Hepatocyte (in vitro differentiated cells): Measurements from ENCODE around the gene RAMP3. TPM values are rescaled to one million over a fixed set of nuclear protein-coding genes. Genes with fewer than 3 reads are reported as not detected.

Experiments used
- DNase-seq: peaks from one replicate; pipeline ENCODE4 v3.0.0-alpha.2; 2016; ENCODE audit warnings: low spot score
- H2AFZ ChIP-seq: fragments of 200-600 bp; sonication (generic); 2 replicates; pipeline ENCODE4 v1.6.0; 2016; ENCODE audit warnings: antibody characterized with exemption, mild to moderate bottlenecking
- H3K27ac ChIP-seq: fragments of 200-600 bp; sonication (generic); 2 replicates; pipeline ENCODE4 v1.5.1; 2016; ENCODE audit warnings: mild to moderate bottlenecking
- H3K27me3 ChIP-seq: fragments of 200-600 bp; sonication (generic); 2 replicates; pipeline ENCODE4 v1.6.1; 2016
- H3K36me3 ChIP-seq: fragments of 200-600 bp; sonication (generic); replicated peaks from 2 replicates; pipeline ENCODE4 v1.5.1; 2016; ENCODE audit warnings: low read depth; ENCODE audit not compliant: insufficient read depth
- H3K4me1 ChIP-seq: fragments of 200-600 bp; sonication (generic); 2 replicates; pipeline ENCODE4 v1.5.1; 2016; ENCODE audit warnings: mild to moderate bottlenecking, moderate library complexity; ENCODE audit not compliant: insufficient read depth
- H3K4me2 ChIP-seq: fragments of 200-600 bp; sonication (generic); 2 replicates; pipeline ENCODE4 v1.6.0; 2016
- H3K4me3 ChIP-seq: fragments of 200-600 bp; sonication (generic); 2 replicates; pipeline ENCODE4 v1.5.1; 2016; ENCODE audit warnings: mild to moderate bottlenecking
- H3K79me2 ChIP-seq: fragments of 200-600 bp; sonication (generic); 2 replicates; pipeline ENCODE4 v1.6.0; 2017; ENCODE audit warnings: mild to moderate bottlenecking
- H3K9me2 ChIP-seq: fragments of 200-600 bp; sonication (generic); replicated peaks from 2 replicates; pipeline ENCODE4 v1.6.0; 2017; ENCODE audit warnings: mild to moderate bottlenecking; ENCODE audit not compliant: insufficient read depth
- H3K9me3 ChIP-seq: fragments of 200-600 bp; sonication (generic); 2 replicates; pipeline ENCODE4 v1.5.1; 2016; ENCODE audit warnings: low read depth, mild to moderate bottlenecking
- H4K20me1 ChIP-seq: fragments of 200-600 bp; sonication (generic); 2 replicates; pipeline ENCODE4 v1.6.0; 2016; ENCODE audit warnings: mild to moderate bottlenecking; ENCODE audit not compliant: insufficient read depth, poor library complexity, severe bottlenecking
- CTCF ChIP-seq: fragments of 200-600 bp; sonication (generic); IDR thresholded peaks from 2 replicates; pipeline ENCODE4 v1.5.1; 2016; ENCODE audit warnings: antibody characterized with exemption, mild to moderate bottlenecking; ENCODE audit not compliant: poor library complexity
- EZH2 ChIP-seq: fragments of 200-600 bp; sonication (generic); IDR thresholded peaks from 2 replicates; pipeline ENCODE4 v1.6.1; 2016; ENCODE audit warnings: antibody characterized with exemption, mild to moderate bottlenecking, borderline replicate concordance
- EZH2phosphoT487 ChIP-seq: fragments of 200-600 bp; sonication (generic); IDR thresholded peaks from one replicate; pipeline ENCODE4 v1.6.1; 2018; ENCODE audit warnings: antibody characterized with exemption, mild to moderate bottlenecking, low read depth, moderate library complexity; ENCODE audit not compliant: unreplicated experiment, severe bottlenecking
- WGBS: methylation state at CpG from one replicate; pipeline ENCODE4 v1.1.6; 2016; ENCODE audit warnings: low lambda C conversion rate; ENCODE audit errors: missing lambda C conversion rate; 5-methylcytosine and 5-hydroxymethylcytosine counted together
- polyA plus RNA-seq: library from polyadenylated mRNA; unstranded; fragments of >200 nt; fragmentation: Nextera tagmentation; extraction: Ambion mirVana; gene quantifications from 2 replicates; pipeline ENCODE4 v1.2.1, GENCODE V29; 2016
- total RNA-seq: library from RNA; depleted of rRNA; stranded (reverse); fragments of >200 nt; gene quantifications from 2 replicates; pipeline ENCODE4 v1.2.3, GENCODE V29; 2014

Gene RAMP3
- total and polyA plus RNA-seq, 2 experiments from 2014 or later: not detected

GRCh38 chr7:45188736-45189135 lies 31.1 kb downstream of the RAMP3 start:
- Histone ChIP-seq H3K4me2 (no peak overlapping the region), H3K4me1 (no peaks in the 10 kb centered on the region), H3K9me2 (no peaks in the 10 kb centered on the region), H3K27ac (no peak overlapping the region), H2AFZ (no peak overlapping the region), H3K27me3 (no peaks in the 10 kb centered on the region), H3K9me3 (no peaks in the 10 kb centered on the region), H4K20me1 (no peaks in the 10 kb centered on the region), H3K4me3 (no peak overlapping the region), H3K79me2 (no peaks in the 10 kb centered on the region), H3K36me3 (no peaks in the 10 kb centered on the region)
- TF ChIP-seq CTCF (no peak), EZH2 (no peak), EZH2phosphoT487 (no peak)
- WGBS: 94% methylated on average over 10 of the region's 10 CpGs
- no peak for DNase-seq

GRCh38 chr7:45189151-45189970 lies 31.8 kb downstream of the RAMP3 start:
- H3K27ac ChIP-seq: no peak overlapping the region
- no peaks in the 10 kb centered on the region for H4K20me1 ChIP-seq
- H3K27me3 ChIP-seq: no peaks in the 10 kb centered on the region
- no peaks in the 10 kb centered on the region for H3K79me2 ChIP-seq
- no peak overlapping the region for H3K4me3 ChIP-seq
- no peak overlapping the region for H3K4me2 ChIP-seq
- no peaks in the 10 kb centered on the region for H3K9me3 ChIP-seq
- no peaks in the 10 kb centered on the region for H3K9me2 ChIP-seq
- H2AFZ ChIP-seq: no peak overlapping the region
- no peaks in the 10 kb centered on the region for H3K4me1 ChIP-seq
- 91% methylated on average over 20 of the region's 20 CpGs for WGBS
- TF ChIP-seq EZH2phosphoT487 (no peak), CTCF (no peak), EZH2 (no peak)
- no peaks in the 10 kb centered on the region for H3K36me3 ChIP-seq
- no peak for DNase-seq

GRCh38 chr7:45190406-45191165 lies 33.0 kb downstream of the RAMP3 start:
- Histone ChIP-seq H2AFZ (no peak overlapping the region), H3K4me1 (no peaks in the 10 kb centered on the region), H3K36me3 (no peaks in the 10 kb centered on the region), H3K9me3 (no peaks in the 10 kb centered on the region), H3K27me3 (peaks cover under 1% of the 10 kb centered on the region), H3K9me2 (no peaks in the 10 kb centered on the region), H3K27ac (no peak overlapping the region), H3K4me3 (no peak overlapping the region), H3K4me2 (no peak overlapping the region), H3K79me2 (no peaks in the 10 kb centered on the region), H4K20me1 (no peaks in the 10 kb centered on the region)
- TF ChIP-seq EZH2phosphoT487 (no peak), CTCF (no peak), EZH2 (no peak)
- DNase-seq: no peak
- WGBS: 88% methylated on average over 15 of the region's 15 CpGs
